K562 (cell line): Measurements from ENCODE around the gene ALG6. TPM values are rescaled to one million over a fixed set of nuclear protein-coding genes. Genes with fewer than 3 reads are reported as not detected.
A peak's percentile ranks its signal among the peaks of the same experiment; 100 is the strongest.

Experiments
- ATAC-seq: fragments of 200-7000 bp; cut with Tn5 transposase; 3 replicates; pipeline ENCODE4 v1.9.1; 2020; ENCODE audit warnings: moderate library complexity
- BruUV-seq: library from RNA; stranded (reverse); fragments of 400-500 nt; replicated peaks from 2 replicates; lab custom pipeline; 2021; lab: Mats Ljungman, UMichigan
- CTCF ChIA-PET: fragments of 300-600 bp; formaldehyde crosslinking; extraction: SDS; loops from one replicate; lab custom pipeline; 2021; ENCODE audit warnings: low intra/inter-chr PET ratio; lab: Yijun Ruan, JAX
- POLR2A ChIA-PET: fragments of 300-600, 350-650 bp; sonication (Branson Sonifier 250); formaldehyde crosslinking; extraction: SDS; loops from one replicate; lab custom pipeline; 2021; ENCODE audit warnings: antibody characterized with exemption, inconsistent platforms; lab: Yijun Ruan, JAX
- DNase-seq, 4 experiments: peaks; one replicate each; pipeline versions ENCODE4 v3.0.0 to v3.0.0-alpha.2; 2011 to 2018; ENCODE audit warnings: low spot score in 3 of 4, mixed read lengths in 3 of 4; ENCODE audit errors: extremely low read depth in 1 of 4
- FAIRE-seq: peaks from 2 replicates; lab custom pipeline; 2011; peaks lifted over from hg19 to GRCh38; lab: Jason Lieb, UNC
- H2AFZ ChIP-seq: 2 replicates; pipeline ENCODE4 v1.6.0; 2011; ENCODE audit warnings: low read depth, low read length, control low read depth, inconsistent platforms
- H3K27ac ChIP-seq: fragments of 200-600 bp; 3 replicates; pipeline ENCODE4 v1.8.0; 2011; ENCODE audit warnings: low read depth, mild to moderate bottlenecking, control low read depth, inconsistent platforms, low read length, moderate library complexity, mixed read lengths; ENCODE audit errors: extremely low read depth
- H3K27me3 ChIP-seq, 2 experiments: fragments of 300-600 bp in 1 of 2; 2 replicates in 1 of 2; 3 replicates in 1 of 2; pipeline versions ENCODE4 v1.6.0 to v1.8.0; 2011; ENCODE audit warnings: inconsistent platforms in 2 of 2, low read length in 2 of 2, mild to moderate bottlenecking in 1 of 2, mixed read lengths in 1 of 2, moderate library complexity in 1 of 2; ENCODE audit not compliant: control insufficient read depth in 2 of 2, insufficient read depth in 2 of 2
- H3K36me3 ChIP-seq: fragments of 300-600 bp; 3 replicates; pipeline ENCODE4 v1.8.0; 2011; ENCODE audit warnings: mild to moderate bottlenecking, low read length, inconsistent platforms; ENCODE audit not compliant: control insufficient read depth, insufficient read depth
- H3K4me1 ChIP-seq, 2 experiments: fragments of 200-600 bp in 1 of 2; replicated peaks in 1 of 2; 2 replicates in 1 of 2; 3 replicates in 1 of 2; pipeline versions ENCODE4 v1.5.1 to v1.8.0; 2011; ENCODE audit warnings: inconsistent platforms in 2 of 2, low read length in 2 of 2, mild to moderate bottlenecking in 1 of 2, mixed read lengths in 1 of 2, moderate library complexity in 1 of 2; ENCODE audit not compliant: control insufficient read depth in 2 of 2, insufficient read depth in 2 of 2
- H3K4me2 ChIP-seq: 2 replicates; pipeline ENCODE4 v1.6.1; 2011; ENCODE audit warnings: low read length, control low read depth, inconsistent platforms, mixed read lengths; ENCODE audit not compliant: insufficient read depth
- H3K4me3 ChIP-seq: fragments of 200-600 bp; sonication (generic), shearing (Covaris generic); 2 replicates; pipeline ENCODE4 v1.5.1; 2016; ENCODE audit warnings: control low read depth, inconsistent platforms
- H3K79me2 ChIP-seq: fragments of 200-600 bp; 3 replicates; pipeline ENCODE4 v1.8.0; 2011; ENCODE audit warnings: low read length, inconsistent platforms; ENCODE audit not compliant: control insufficient read depth, insufficient read depth
- H3K9ac ChIP-seq, 2 experiments: 2 replicates each; pipeline versions ENCODE4 v1.6.0 to v1.6.1; 2011; ENCODE audit warnings: low read depth in 2 of 2, low read length in 2 of 2, control low read depth in 1 of 2, inconsistent platforms in 1 of 2, mild to moderate bottlenecking in 1 of 2, mixed read lengths in 1 of 2; ENCODE audit not compliant: insufficient read depth in 1 of 2
- H3K9me1 ChIP-seq: one replicate; pipeline ENCODE4 v1.6.0; 2011; ENCODE audit warnings: inconsistent platforms, mild to moderate bottlenecking, low read length, moderate library complexity; ENCODE audit not compliant: control insufficient read depth, insufficient read depth
- H3K9me3 ChIP-seq: replicated peaks from 2 replicates; pipeline ENCODE4 v1.5.1; 2011; ENCODE audit warnings: low read depth, low read length, inconsistent platforms; ENCODE audit not compliant: control insufficient read depth, insufficient read depth
- H4K20me1 ChIP-seq: replicated peaks from 2 replicates; pipeline ENCODE4 v1.6.1; 2011; ENCODE audit warnings: low read length, inconsistent platforms, mixed read lengths; ENCODE audit not compliant: control insufficient read depth, insufficient read depth
- C11orf30 ChIP-seq: fragments of 450-650 bp; IDR thresholded peaks from 2 replicates; pipeline ENCODE4 v1.6.1; 2016; ENCODE audit warnings: low read depth, mild to moderate bottlenecking
- FOXM1 ChIP-seq, 2 experiments: fragments of 450-650 bp in 1 of 2; sonication (generic) in 1 of 2; formaldehyde crosslinking in 1 of 2; IDR thresholded peaks; 2 replicates each; pipeline versions ENCODE4 v1.6.1 to v1.9.0; 2017 to 2022; ENCODE audit warnings: low read depth in 2 of 2, mild to moderate bottlenecking in 2 of 2, missing genetic modification reagents in 1 of 2, moderate library complexity in 1 of 2
- MAFF ChIP-seq: IDR thresholded peaks from 2 replicates; pipeline ENCODE4 v1.6.1; 2012; ENCODE audit warnings: low read length, improper control_type of control experiment
- MAFG ChIP-seq: fragments of 450-650 bp; conservative IDR thresholded peaks from 2 replicates; pipeline ENCODE4 v1.6.1; 2016; ENCODE audit warnings: missing genetic modification characterization, missing compliant biosample characterization
- MAFK ChIP-seq: IDR thresholded peaks from 2 replicates; pipeline ENCODE4 v1.6.1; 2011; ENCODE audit warnings: low read length, improper control_type of control experiment
- NUFIP1 ChIP-seq: fragments of 450-650 bp; IDR thresholded peaks from 2 replicates; pipeline ENCODE4 v1.6.1; 2018; ENCODE audit not compliant: partially characterized antibody
- TAF1 ChIP-seq: IDR thresholded peaks from 2 replicates; pipeline ENCODE4 v1.6.1; 2011; ENCODE audit warnings: mild to moderate bottlenecking, low read length, moderate library complexity; ENCODE audit not compliant: insufficient read depth, control insufficient read depth, severe bottlenecking; ENCODE audit errors: extremely low read depth
- ZNF316 ChIP-seq: fragments of 450-650 bp; IDR thresholded peaks from 2 replicates; pipeline ENCODE4 v1.6.1; 2016
- in situ Hi-C: fragments of 300-500 bp; cut with MboI; formaldehyde crosslinking; loops from 4 replicates; pipeline ENCODE4 v1.15.0; 2018; ENCODE audit warnings: inconsistent platforms, mixed read lengths
- intact Hi-C: fragments of 100-400 bp; cut with micrococcal nuclease; formaldehyde crosslinking; loops from 2 replicates; pipeline ENCODE4 v1.14.2; 2022
- polyA plus RNA-seq, 8 experiments: library from polyadenylated mRNA; depleted of rRNA in 4 of 8; stranded (reverse) in 5 of 8; unstranded in 3 of 8; fragments of >200 nt; fragmentation: Nextera tagmentation in 2 of 8; fragmentation: Illumina TruSeq in 1 of 8; extraction: Ambion mirVana in 2 of 8; extraction: Trizol in 1 of 8; gene quantifications; 2 replicates each; pipeline versions ENCODE4 v1.2.1 to v1.2.3, GENCODE V29; 2011 to 2014; ENCODE audit warnings: inconsistent platforms in 1 of 8, missing spikeins in 1 of 8
- total RNA-seq, 7 experiments: library from RNA; depleted of rRNA in 6 of 7; stranded (reverse); fragments of >200 nt in 6 of 7; fragmentation: Illumina TruSeq in 2 of 7; extraction: Trizol in 2 of 7; gene quantifications; 2 replicates each; pipeline versions ENCODE4 v1.2.1 to v1.2.3, GENCODE V29; 2011 to 2021; ENCODE audit warnings: low replicate concordance in 1 of 7

Gene ALG6
- total and polyA plus RNA-seq, 9 of the 15 experiments (the other 6 are each of a cell fraction or from before 2014, with no cell fraction given), result 14.6 to 35.7 (median 23.3) TPM

DNA sequence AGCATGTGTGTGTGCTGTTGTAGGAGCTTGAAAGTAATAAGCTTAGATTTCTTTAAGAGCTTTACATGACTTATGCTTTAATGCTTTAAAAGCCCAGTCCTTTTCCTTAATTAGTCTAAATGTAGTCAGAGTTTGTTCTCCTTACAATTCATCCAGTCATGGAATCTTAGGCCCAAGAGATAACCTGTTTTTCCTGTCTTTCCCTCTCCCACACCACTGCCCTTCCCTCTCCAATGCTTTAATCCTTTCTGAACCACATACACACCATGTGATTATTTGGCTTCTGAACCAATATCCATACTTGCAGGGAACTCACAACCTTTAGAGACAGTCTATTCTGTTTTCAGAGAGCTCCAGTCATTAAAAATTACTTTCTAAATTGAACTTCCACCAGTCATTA lies 37.6 kb downstream of the ALG6 start:
- Histone ChIP-seq H4K20me1 (no peaks in the 10 kb centered on the region), H3K4me3 (no peak overlapping the region), H3K79me2 (no peaks in the 10 kb centered on the region), H3K27ac (no peak overlapping the region), H3K9me1 (no peaks in the 10 kb centered on the region), H3K4me2 (no peak overlapping the region), H3K9ac (no peak overlapping the region), H3K36me3 (peaks cover 6% of the 10 kb centered on the region; the same call in 2 of the 3 replicates), H3K4me1 (no peaks in the 10 kb centered on the region; a peak in 1 of 5 replicates), H3K9me3 (no peaks in the 10 kb centered on the region), H3K27me3 (no peaks in the 10 kb centered on the region), H2AFZ (no peak overlapping the region)
- intact Hi-C loops (no loop called here), in situ Hi-C loops (no loop called here)
- no peak for ATAC-seq
- BruUV-seq, result no TSS peak
- POLR2A ChIA-PET, result interaction anchor here (1.2 to 2.4 kb wide), 3 partner anchors 15 to 82 kb away, joined by 3 to 6 read pairs (median 3); partner anchors contain the start of gene FOXD3
- CTCF ChIA-PET, result no interaction called here
- DNase-seq, result no peak
- FAIRE-seq, result no peak
- no peak for TF ChIP-seq NUFIP1

DNA sequence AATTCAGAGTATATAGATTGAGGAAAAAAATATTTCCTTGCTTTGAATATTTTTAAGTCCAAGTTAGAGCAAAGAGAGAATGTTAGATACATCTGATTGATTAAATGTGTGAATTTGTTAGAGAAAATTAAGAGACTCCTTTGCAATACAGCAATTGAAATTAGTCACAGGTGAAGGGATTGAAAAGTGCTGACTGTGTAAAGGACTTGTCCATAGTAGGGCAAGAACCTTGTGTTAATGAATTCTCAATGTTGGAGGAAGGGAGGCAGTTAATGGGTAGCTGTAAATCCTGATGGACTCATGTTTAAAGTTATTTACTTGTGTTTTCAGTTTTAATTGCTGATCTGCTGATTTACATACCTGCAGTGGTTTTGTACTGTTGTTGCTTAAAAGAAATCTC lies 38.6 kb downstream of the ALG6 start:
- CTCF ChIA-PET, result no interaction called here
- in situ Hi-C loops, result no loop called here

More for the DNA sequence above, 38.6 kb downstream of the ALG6 start:
- Histone ChIP-seq H4K20me1 (no peaks in the 10 kb centered on the region), H3K27me3 (no peaks in the 10 kb centered on the region), H3K4me2 (no peak overlapping the region), H3K9ac (no peak overlapping the region), H3K4me1 (no peaks in the 10 kb centered on the region; a peak in 1 of 5 replicates), H3K9me1 (no peaks in the 10 kb centered on the region), H3K27ac (no peak overlapping the region), H3K36me3 (peaks cover 6% of the 10 kb centered on the region; the same call in 2 of the 3 replicates), H3K9me3 (no peaks in the 10 kb centered on the region), H3K4me3 (no peak overlapping the region), H3K79me2 (no peaks in the 10 kb centered on the region), H2AFZ (no peak overlapping the region)
- ATAC-seq (no peak), DNase-seq (no peak), FAIRE-seq (no peak)
- BruUV-seq, result no TSS peak
- POLR2A ChIA-PET, result interaction anchor here (1.2 to 2.4 kb wide), 3 partner anchors 16 to 83 kb away, joined by 3 to 6 read pairs (median 3); partner anchors contain the start of gene FOXD3
- intact Hi-C loops, result no loop called here
- TF ChIP-seq MAFF, result peak; percentile 9; the same call in 1 of the 2 replicates
- TF ChIP-seq C11orf30, result peak; percentile 56; the same call in 1 of the 2 replicates
- TF ChIP-seq ZNF316, result peak; percentile 77
- 0 out of 2 replicates have a peak, but pooled peaks have one; percentile 8 for TF ChIP-seq MAFK
- no peak for TF ChIP-seq FOXM1 (IDR thresholded peaks at IDR 0.05; ENCODE audit: low read depth)
- TF ChIP-seq FOXM1 (CRISPR knock-in tag; IDR thresholded peaks at IDR 0.05; ENCODE audit: low read depth), result no peak
- peak; percentile 31; the same call in 1 of the 2 replicates for TF ChIP-seq MAFG (tag)
- no peak for TF ChIP-seq TAF1
